ENCODE results near the gene CTIF. TPM values are rescaled to one million over a fixed set of nuclear protein-coding genes. Genes with fewer than 3 reads are reported as not detected.

CTIF gene
- total RNA-seq, 1 experiment from 2014 or later = 26.5 TPM

DNA sequence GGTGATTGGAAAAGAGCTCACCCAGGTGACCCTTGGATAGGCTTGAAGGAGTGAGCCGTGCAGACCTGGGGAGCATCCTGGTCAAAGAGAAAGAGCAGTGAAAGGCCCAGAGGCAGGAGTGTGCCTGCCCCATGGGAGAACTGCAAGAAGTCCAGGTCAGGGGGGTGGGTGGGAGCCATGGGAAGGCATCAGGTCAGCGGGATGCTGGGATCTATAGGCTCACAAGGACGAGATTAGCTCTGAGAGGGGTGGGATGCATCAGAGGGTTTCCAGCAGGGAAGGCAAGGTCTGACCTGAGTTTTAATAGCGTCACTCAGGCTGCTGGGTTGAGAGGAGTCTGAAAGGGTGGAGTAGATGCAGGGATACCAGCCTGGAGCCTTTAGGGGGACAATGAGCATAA is 253.3 kb downstream of the CTIF start:
- Histone ChIP-seq H3K27me3 (ENCODE audit: control insufficient read depth, insufficient read depth, low read length) (no peaks in the 10 kb centered on the region), H3K9me3 (ENCODE audit: control insufficient read depth, insufficient read depth, low read depth, low read length) (no peaks in the 10 kb centered on the region), H3K27ac (ENCODE audit: low read length) (no peak overlapping the region), H3K4me1 (ENCODE audit: control insufficient read depth, insufficient read depth, low read length) (no peaks in the 10 kb centered on the region), H3K4me3 (ENCODE audit: low read depth in 2 of 2, low read length in 2 of 2) (no peak overlapping the region), H3K36me3 (ENCODE audit: control insufficient read depth, insufficient read depth, low read length) (no peaks in the 10 kb centered on the region)
- intact Hi-C loops (cut with micrococcal nuclease; ENCODE audit: unreplicated experiment) = no loop called here
- POLR2A ChIA-PET = no interaction called here
- CTCF ChIA-PET = no interaction called here
- no TSS peak for BruUV-seq (replicated peaks)
- ATAC-seq (no peak), DNase-seq (ENCODE audit: low read depth, low spot score) (no peak)
- TF ChIP-seq, protein P1, sequence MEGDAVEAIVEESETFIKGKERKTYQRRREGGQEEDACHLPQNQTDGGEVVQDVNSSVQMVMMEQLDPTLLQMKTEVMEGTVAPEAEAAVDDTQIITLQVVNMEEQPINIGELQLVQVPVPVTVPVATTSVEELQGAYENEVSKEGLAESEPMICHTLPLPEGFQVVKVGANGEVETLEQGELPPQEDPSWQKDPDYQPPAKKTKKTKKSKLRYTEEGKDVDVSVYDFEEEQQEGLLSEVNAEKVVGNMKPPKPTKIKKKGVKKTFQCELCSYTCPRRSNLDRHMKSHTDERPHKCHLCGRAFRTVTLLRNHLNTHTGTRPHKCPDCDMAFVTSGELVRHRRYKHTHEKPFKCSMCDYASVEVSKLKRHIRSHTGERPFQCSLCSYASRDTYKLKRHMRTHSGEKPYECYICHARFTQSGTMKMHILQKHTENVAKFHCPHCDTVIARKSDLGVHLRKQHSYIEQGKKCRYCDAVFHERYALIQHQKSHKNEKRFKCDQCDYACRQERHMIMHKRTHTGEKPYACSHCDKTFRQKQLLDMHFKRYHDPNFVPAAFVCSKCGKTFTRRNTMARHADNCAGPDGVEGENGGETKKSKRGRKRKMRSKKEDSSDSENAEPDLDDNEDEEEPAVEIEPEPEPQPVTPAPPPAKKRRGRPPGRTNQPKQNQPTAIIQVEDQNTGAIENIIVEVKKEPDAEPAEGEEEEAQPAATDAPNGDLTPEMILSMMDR (IDR thresholded peaks at IDR 0.05) = no peak
- TF ChIP-seq POLR2AphosphoS5 (IDR thresholded peaks at IDR 0.05; ENCODE audit: low read depth, low read length) (no peak), SIN3A (IDR thresholded peaks at IDR 0.05; ENCODE audit: borderline replicate concordance, insufficient read depth, low read depth, low read length) (no peak), TCF7L2 (IDR thresholded peaks at IDR 0.05; ENCODE audit: low read depth, low read length) (no peak)
- TF ChIP-seq, protein P2, sequence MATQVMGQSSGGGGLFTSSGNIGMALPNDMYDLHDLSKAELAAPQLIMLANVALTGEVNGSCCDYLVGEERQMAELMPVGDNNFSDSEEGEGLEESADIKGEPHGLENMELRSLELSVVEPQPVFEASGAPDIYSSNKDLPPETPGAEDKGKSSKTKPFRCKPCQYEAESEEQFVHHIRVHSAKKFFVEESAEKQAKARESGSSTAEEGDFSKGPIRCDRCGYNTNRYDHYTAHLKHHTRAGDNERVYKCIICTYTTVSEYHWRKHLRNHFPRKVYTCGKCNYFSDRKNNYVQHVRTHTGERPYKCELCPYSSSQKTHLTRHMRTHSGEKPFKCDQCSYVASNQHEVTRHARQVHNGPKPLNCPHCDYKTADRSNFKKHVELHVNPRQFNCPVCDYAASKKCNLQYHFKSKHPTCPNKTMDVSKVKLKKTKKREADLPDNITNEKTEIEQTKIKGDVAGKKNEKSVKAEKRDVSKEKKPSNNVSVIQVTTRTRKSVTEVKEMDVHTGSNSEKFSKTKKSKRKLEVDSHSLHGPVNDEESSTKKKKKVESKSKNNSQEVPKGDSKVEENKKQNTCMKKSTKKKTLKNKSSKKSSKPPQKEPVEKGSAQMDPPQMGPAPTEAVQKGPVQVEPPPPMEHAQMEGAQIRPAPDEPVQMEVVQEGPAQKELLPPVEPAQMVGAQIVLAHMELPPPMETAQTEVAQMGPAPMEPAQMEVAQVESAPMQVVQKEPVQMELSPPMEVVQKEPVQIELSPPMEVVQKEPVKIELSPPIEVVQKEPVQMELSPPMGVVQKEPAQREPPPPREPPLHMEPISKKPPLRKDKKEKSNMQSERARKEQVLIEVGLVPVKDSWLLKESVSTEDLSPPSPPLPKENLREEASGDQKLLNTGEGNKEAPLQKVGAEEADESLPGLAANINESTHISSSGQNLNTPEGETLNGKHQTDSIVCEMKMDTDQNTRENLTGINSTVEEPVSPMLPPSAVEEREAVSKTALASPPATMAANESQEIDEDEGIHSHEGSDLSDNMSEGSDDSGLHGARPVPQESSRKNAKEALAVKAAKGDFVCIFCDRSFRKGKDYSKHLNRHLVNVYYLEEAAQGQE (IDR thresholded peaks at IDR 0.05; ENCODE audit: insufficient read depth in 1 of 2, low read depth in 2 of 2, low read length in 1 of 2) = no peak
- in situ Hi-C loops (cut with HindIII; ENCODE audit: low pct_unique_long_range_greater_than_20kb, low sequenced_read_pairs) = no loop called here

DNA sequence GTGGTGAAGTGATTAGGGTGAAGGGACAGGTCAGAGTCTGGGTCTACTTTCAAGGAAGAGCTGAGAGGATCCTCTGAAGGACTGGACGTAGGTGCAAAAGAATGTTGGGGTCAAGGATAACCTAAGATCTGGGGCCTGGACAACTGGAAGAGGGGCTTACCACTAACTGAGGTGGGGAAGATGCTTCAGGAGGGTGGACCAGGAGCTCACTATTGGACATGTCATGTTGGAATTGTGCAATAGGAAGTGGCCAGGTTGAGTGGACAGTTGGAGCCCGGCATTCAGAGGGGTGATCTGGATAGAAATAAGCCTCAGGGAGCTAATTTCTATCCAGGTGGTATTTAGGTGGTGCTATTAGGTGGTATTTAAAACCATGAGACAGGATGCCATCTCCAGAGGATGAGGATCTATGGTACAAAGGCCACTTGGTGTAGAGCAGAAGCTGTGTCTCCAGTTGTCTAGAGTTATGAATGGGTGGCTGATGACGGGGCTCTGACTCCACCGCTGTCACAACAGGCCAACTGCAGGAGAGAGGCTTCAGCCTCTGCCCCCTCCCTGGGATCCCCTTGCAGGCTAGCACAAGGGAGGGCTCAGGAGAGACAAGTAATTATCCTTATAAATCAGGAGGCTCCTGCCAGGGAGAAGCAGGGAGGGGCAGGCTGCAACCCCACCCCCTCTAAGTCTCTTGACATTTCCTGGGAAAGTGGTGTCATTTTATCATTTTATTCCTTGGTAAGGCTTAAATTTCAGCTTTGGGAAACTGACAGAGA is 254.0 kb downstream of the CTIF start:
- Histone ChIP-seq H3K9me3 (ENCODE audit: control insufficient read depth, insufficient read depth, low read depth, low read length) (no peaks in the 10 kb centered on the region), H3K27ac (ENCODE audit: low read length) (no peak overlapping the region), H3K4me3 (ENCODE audit: low read depth in 2 of 2, low read length in 2 of 2) (no peak overlapping the region), H3K4me1 (ENCODE audit: control insufficient read depth, insufficient read depth, low read length) (no peaks in the 10 kb centered on the region), H3K27me3 (ENCODE audit: control insufficient read depth, insufficient read depth, low read length) (no peaks in the 10 kb centered on the region), H3K36me3 (ENCODE audit: control insufficient read depth, insufficient read depth, low read length) (no peaks in the 10 kb centered on the region)
- POLR2A ChIA-PET = interaction anchor here (0.6 kb wide), 1 partner anchor 132 kb away, joined by 4 read pairs; no protein-coding TSS in a partner anchor
- ATAC-seq (no peak; the same call in 1 of the 2 replicates), DNase-seq (ENCODE audit: low read depth, low spot score) (no peak)
- BruUV-seq (replicated peaks) = no TSS peak
- CTCF ChIA-PET = no interaction called here
- TF ChIP-seq, protein P1 (IDR thresholded peaks at IDR 0.05) = no peak
- no peak for TF ChIP-seq POLR2AphosphoS5 (IDR thresholded peaks at IDR 0.05; ENCODE audit: low read depth, low read length)
- TF ChIP-seq TCF7L2 (IDR thresholded peaks at IDR 0.05; ENCODE audit: low read depth, low read length) = no peak
- TF ChIP-seq, protein P2 (IDR thresholded peaks at IDR 0.05; ENCODE audit: insufficient read depth in 1 of 2, low read depth in 2 of 2, low read length in 1 of 2) = no peak
- intact Hi-C loops (cut with micrococcal nuclease; ENCODE audit: unreplicated experiment) = no loop called here
- in situ Hi-C loops (cut with HindIII; ENCODE audit: low pct_unique_long_range_greater_than_20kb, low sequenced_read_pairs) = no loop called here
